Panc1 (cell line): ENCODE measurements around the gene CSNK1E.

Experiments
- POLR2AphosphoS5 ChIP-seq: IDR thresholded peaks from 2 replicates; pipeline ENCODE4 v1.6.1; 2012; ENCODE audit warnings: mild to moderate bottlenecking, low read depth, low read length, moderate library complexity
- TF ChIP-seq, protein P1 (sequence below): fragments of 450-650 bp; IDR thresholded peaks from 2 replicates; pipeline ENCODE4 v1.5.1; 2017; ENCODE audit warnings: mild to moderate bottlenecking

DNA sequence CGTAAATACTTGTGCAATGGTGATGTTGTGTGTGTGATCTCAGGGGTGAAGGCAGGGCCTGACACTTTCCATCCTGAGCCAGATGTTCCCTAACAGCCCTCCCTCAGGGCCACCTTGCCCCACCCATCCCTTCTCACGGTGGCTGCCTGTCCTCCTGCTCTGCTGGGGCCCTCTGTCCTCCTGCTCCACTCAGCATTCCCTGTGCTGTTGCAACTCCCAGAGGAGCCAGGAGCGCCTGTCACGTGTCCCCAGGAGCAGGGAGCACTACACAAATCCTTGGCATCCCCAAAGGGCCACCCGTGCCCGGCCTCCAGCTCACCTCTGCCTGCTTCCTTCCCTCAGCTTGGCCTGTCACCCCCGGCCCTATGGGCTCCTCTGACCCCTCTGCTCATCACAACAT, 10.2 kb upstream of the CSNK1E start:
- TF ChIP-seq, protein P1, sequence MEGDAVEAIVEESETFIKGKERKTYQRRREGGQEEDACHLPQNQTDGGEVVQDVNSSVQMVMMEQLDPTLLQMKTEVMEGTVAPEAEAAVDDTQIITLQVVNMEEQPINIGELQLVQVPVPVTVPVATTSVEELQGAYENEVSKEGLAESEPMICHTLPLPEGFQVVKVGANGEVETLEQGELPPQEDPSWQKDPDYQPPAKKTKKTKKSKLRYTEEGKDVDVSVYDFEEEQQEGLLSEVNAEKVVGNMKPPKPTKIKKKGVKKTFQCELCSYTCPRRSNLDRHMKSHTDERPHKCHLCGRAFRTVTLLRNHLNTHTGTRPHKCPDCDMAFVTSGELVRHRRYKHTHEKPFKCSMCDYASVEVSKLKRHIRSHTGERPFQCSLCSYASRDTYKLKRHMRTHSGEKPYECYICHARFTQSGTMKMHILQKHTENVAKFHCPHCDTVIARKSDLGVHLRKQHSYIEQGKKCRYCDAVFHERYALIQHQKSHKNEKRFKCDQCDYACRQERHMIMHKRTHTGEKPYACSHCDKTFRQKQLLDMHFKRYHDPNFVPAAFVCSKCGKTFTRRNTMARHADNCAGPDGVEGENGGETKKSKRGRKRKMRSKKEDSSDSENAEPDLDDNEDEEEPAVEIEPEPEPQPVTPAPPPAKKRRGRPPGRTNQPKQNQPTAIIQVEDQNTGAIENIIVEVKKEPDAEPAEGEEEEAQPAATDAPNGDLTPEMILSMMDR, result no peak
- TF ChIP-seq POLR2AphosphoS5, result no peak
